ENCODE data around the gene GABRG3.

Gene GABRG3

GRCh38 chr15:27479296-27480140 is 508.5 kb downstream of the GABRG3 start:
- DNase-seq = no peak

GRCh38 chr15:27480141-27480530 is 509.2 kb downstream of the GABRG3 start:
- no peak for DNase-seq

- no peak for DNase-seq
Measured at GRCh38 chr15:27480642-27481041, 509.7 kb downstream of the GABRG3 start.

GRCh38 chr15:27481768-27482167 is 510.8 kb downstream of the GABRG3 start:
- no peak for DNase-seq

GRCh38 chr15:27482287-27482686 is 511.3 kb downstream of the GABRG3 start:
- DNase-seq = no peak

GRCh38 chr15:27483124-27483523 is 512.1 kb downstream of the GABRG3 start:
- no peak for DNase-seq

GRCh38 chr15:27485265-27485664 is 514.3 kb downstream of the GABRG3 start:
- DNase-seq = no peak

- DNase-seq = no peak
Measured at GRCh38 chr15:27486051-27486450, 515.1 kb downstream of the GABRG3 start.

GRCh38 chr15:27486683-27487647 is 516.0 kb downstream of the GABRG3 start:
- no peak for DNase-seq

GRCh38 chr15:27487846-27488245 is 516.9 kb downstream of the GABRG3 start:
- no peak for DNase-seq

GRCh38 chr15:27490867-27491595 is 520.0 kb downstream of the GABRG3 start:
- no peak for DNase-seq

GRCh38 chr15:27491666-27492621 is 521.0 kb downstream of the GABRG3 start:
- DNase-seq = no peak

GRCh38 chr15:27495963-27496459 is 525.0 kb downstream of the GABRG3 start:
- DNase-seq = no peak

- DNase-seq = no peak
Measured at GRCh38 chr15:27498700-27499099, 527.7 kb downstream of the GABRG3 start.

- no peak for DNase-seq
Measured at GRCh38 chr15:27499191-27499590, 528.2 kb downstream of the GABRG3 start.

GRCh38 chr15:27499719-27500118 is 528.7 kb downstream of the GABRG3 start:
- DNase-seq = no peak

GRCh38 chr15:27500206-27500605 is 529.2 kb downstream of the GABRG3 start:
- no peak for DNase-seq

- no peak for DNase-seq
Measured at GRCh38 chr15:27506752-27507151, 535.8 kb downstream of the GABRG3 start.

GRCh38 chr15:27509014-27509413 is 538.0 kb downstream of the GABRG3 start:
- DNase-seq = no peak

GRCh38 chr15:27512281-27513001 is 541.5 kb downstream of the GABRG3 start:
- DNase-seq = no peak

Data from right kidney (tissue), 1 donor.